RWPE2 (cell line): ENCODE results near the gene ELAVL3.

ENCODE experiments used
- ATAC-seq: fragments of 200-7000 bp; cut with Tn5 transposase; 3 replicates; pipeline ENCODE4 v1.9.1; 2021; ENCODE audit warnings: low read depth
- DNase-seq: peaks from one replicate; pipeline ENCODE4 v3.0.0-alpha.2; 2020; ENCODE audit warnings: low spot score
- H3K27ac ChIP-seq: fragments of 450-650 bp; 2 replicates; pipeline ENCODE4 v1.5.1; 2017; ENCODE audit warnings: mild to moderate bottlenecking; ENCODE audit not compliant: poor library complexity, severe bottlenecking
- H3K27me3 ChIP-seq: fragments of 250-450 bp; sonication (Bioruptor Pico); 2 replicates; pipeline ENCODE4 v1.5.1; 2021; ENCODE audit warnings: mild to moderate bottlenecking, moderate library complexity; ENCODE audit not compliant: insufficient read depth, poor library complexity, severe bottlenecking
- H3K36me3 ChIP-seq: fragments of 250-450 bp; sonication (Bioruptor Pico); 2 replicates; pipeline ENCODE4 v1.5.1; 2020; ENCODE audit warnings: low read depth, mild to moderate bottlenecking, moderate library complexity
- H3K4me1 ChIP-seq: fragments of 250-450 bp; sonication (Bioruptor Pico); 2 replicates; pipeline ENCODE4 v1.5.1; 2021; ENCODE audit warnings: mild to moderate bottlenecking, moderate library complexity; ENCODE audit not compliant: insufficient read depth, poor library complexity, severe bottlenecking
- H3K4me3 ChIP-seq: fragments of 250-450 bp; sonication (Bioruptor Pico); 2 replicates; pipeline ENCODE4 v1.5.1; 2021; ENCODE audit warnings: mild to moderate bottlenecking, moderate library complexity; ENCODE audit not compliant: severe bottlenecking
- H3K9me3 ChIP-seq: fragments of 250-450 bp; sonication (Bioruptor Pico); 2 replicates; pipeline ENCODE4 v1.5.1; 2021; ENCODE audit warnings: mild to moderate bottlenecking, moderate library complexity; ENCODE audit not compliant: severe bottlenecking
- TF ChIP-seq, protein P1 (sequence below): fragments of 450-650 bp; IDR thresholded peaks from one replicate; pipeline ENCODE4 v1.5.1; 2017; ENCODE audit warnings: mild to moderate bottlenecking, moderate library complexity; ENCODE audit not compliant: poor library complexity, severe bottlenecking

The ELAVL3 gene

DNA sequence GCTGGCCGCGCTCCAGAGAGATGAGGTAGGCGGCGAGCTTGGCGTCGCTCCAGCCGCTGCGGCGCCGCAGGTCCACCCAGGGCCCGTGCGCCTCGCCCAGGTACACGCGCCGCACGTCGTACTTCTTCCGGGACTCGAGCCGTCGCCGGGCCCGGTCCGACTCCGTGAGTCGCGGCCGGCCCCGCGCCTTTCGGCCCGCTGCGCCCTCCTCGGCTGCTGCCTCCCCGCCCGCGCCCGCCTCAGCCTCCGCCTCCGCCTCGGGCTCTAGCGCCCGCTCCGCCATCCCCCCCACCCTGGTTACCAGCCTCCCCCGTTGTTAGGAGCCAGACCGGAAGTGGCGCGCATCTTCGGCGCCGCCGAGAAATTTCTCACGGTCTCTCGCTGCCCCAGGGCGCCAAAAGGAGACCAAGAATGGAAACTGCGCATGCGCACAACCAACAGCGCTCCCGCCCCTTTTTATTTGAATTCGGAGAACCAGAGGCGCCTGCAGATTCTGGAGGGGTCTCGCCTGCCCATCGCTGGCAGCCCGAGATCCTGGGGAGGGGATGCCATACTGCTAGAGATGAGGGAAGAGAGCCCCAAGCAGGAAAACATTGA is 24.8 kb upstream of the ELAVL3 start, which contains the start of gene ZNF653:
Gene ZNF653, minus strand, starts transcription at position 336 of the 597 bp plus-strand sequence. Its CDS starts 53 bp downstream, at position 283.
- ATAC-seq (peak; percentile 54), DNase-seq (peak; percentile 89)
- no peaks in the 10 kb centered on the region for H3K27me3 ChIP-seq
- TF ChIP-seq, protein P1, sequence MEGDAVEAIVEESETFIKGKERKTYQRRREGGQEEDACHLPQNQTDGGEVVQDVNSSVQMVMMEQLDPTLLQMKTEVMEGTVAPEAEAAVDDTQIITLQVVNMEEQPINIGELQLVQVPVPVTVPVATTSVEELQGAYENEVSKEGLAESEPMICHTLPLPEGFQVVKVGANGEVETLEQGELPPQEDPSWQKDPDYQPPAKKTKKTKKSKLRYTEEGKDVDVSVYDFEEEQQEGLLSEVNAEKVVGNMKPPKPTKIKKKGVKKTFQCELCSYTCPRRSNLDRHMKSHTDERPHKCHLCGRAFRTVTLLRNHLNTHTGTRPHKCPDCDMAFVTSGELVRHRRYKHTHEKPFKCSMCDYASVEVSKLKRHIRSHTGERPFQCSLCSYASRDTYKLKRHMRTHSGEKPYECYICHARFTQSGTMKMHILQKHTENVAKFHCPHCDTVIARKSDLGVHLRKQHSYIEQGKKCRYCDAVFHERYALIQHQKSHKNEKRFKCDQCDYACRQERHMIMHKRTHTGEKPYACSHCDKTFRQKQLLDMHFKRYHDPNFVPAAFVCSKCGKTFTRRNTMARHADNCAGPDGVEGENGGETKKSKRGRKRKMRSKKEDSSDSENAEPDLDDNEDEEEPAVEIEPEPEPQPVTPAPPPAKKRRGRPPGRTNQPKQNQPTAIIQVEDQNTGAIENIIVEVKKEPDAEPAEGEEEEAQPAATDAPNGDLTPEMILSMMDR: no peak
- H3K4me1 ChIP-seq: no peaks in the 10 kb centered on the region
- H3K4me3 ChIP-seq: peak within 1 kb of the TSS; percentile 65
- H3K36me3 ChIP-seq: no peaks in the 10 kb centered on the region
- H3K27ac ChIP-seq: peak within 1 kb of the TSS; percentile 68
- H3K9me3 ChIP-seq: no peaks in the 10 kb centered on the region

DNA sequence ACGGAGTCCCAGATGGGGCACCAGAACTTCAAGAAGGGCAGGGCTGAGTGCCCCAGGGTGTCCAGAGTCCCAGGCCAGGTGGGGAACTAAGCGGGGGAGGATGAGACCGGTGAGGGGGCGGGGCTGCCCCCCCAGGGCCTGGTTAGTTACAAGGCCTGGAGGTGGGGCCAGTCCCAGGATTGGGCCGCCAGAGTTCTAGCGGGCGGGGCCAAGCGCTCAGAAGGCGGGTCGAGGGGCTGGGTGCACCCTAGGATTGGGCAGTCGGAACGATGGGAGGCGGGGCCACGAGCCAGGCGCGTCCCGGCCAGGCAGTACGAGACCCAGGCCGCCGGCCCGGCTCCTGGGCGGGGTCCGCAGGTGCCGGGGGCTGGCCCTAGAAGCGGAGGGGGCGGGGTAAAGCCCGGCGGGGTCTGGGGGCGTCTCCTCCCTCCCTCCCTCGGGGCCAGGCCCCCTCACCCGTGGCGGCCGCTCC is 24.2 kb upstream of the ELAVL3 start:
- Histone ChIP-seq H3K27ac (peak overlapping the region; percentile 68), H3K9me3 (no peaks in the 10 kb centered on the region), H3K4me3 (peak overlapping the region; percentile 65), H3K27me3 (no peaks in the 10 kb centered on the region), H3K4me1 (no peaks in the 10 kb centered on the region), H3K36me3 (no peaks in the 10 kb centered on the region)
- TF ChIP-seq, protein P1: no peak
- peak; percentile 97 for DNase-seq
- ATAC-seq: peak; percentile 95

DNA sequence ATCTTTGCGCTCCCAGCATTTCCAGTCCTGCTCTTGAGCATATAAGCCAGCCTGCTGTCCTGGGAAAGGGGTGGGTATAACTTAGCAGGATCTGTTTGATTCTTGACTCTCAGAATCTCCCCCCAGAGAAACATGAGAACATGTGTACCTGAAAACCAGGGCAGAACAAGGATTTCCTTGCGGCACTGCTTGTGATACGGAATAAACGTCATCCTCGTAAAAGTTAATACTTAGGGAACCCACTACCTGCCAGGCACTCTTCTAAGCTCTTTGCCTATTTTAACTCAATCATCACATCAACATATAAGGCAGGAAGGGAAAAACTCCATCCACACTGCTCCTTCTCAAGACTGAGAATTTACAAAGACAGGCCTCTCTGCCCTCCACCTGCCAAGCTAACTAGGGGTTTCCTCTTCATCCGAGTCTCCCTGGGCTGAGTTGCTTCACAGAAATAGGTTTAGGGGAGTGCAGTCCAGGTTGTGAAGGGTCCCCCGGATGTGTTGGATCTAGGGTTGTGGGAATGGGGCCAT is 23.7 kb upstream of the ELAVL3 start:
- H3K36me3 ChIP-seq: no peaks in the 10 kb centered on the region
- no peaks in the 10 kb centered on the region for H3K9me3 ChIP-seq
- no peaks in the 10 kb centered on the region for H3K4me1 ChIP-seq
- no peak for ATAC-seq
- TF ChIP-seq, protein P1: no peak
- H3K27ac ChIP-seq: peak overlapping the region; percentile 68
- H3K4me3 ChIP-seq: peak overlapping the region; percentile 65
- H3K27me3 ChIP-seq: no peaks in the 10 kb centered on the region
- no peak for DNase-seq

DNA sequence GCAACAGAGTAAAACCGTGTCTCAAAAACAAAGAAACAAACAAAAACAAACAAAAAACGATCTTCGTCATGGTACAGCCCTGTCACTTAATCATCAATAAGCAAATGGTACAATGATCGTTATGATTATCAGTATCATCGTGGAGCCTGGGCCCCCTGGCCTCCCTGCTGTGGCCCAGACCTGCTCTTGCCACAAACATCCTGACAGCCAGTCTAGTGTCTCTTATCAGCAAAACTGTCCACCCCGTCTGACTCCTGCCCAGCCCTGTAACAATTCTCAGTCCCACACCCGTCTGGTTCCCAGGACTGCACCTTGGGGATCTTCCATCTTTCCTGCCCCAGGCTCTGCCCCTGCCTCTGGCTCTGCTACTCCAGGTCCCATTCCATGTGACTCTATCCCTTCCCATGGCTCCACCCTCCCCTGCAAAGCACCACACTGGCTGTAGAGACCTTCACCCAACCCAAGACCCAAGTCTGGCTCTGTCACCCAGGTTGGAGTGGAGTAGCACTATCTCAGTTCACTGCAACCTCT is 19.1 kb upstream of the ELAVL3 start:
- Histone ChIP-seq H3K36me3 (no peaks in the 10 kb centered on the region; the same call in 1 of the 2 replicates), H3K27ac (no peak overlapping the region), H3K4me3 (no peak overlapping the region), H3K9me3 (no peaks in the 10 kb centered on the region), H3K27me3 (no peaks in the 10 kb centered on the region), H3K4me1 (no peaks in the 10 kb centered on the region)
- TF ChIP-seq, protein P1: no peak
- ATAC-seq (no peak), DNase-seq (no peak)
